ENCODE data around the gene UNC5A. TPM values are rescaled to one million over a fixed set of nuclear protein-coding genes. Genes with fewer than 3 reads are reported as not detected.
A peak's percentile ranks its signal among the peaks of the same experiment; 100 is the strongest.

Gene UNC5A
- total RNA-seq, 4 donors from 2014 or later: not detected

GRCh38 chr5:176773408-176774035 is 36.8 kb upstream of the UNC5A start:
- Histone ChIP-seq H3K4me3 (no peak overlapping the region), H3K27ac (no peak overlapping the region), H3K4me1 (no peaks in the 10 kb centered on the region), H3K36me3 (no peaks in the 10 kb centered on the region), H3K9me3 (no peaks in the 10 kb centered on the region), H3K27me3 (peaks cover 28% of the 10 kb centered on the region)
- 82% methylated on average over 16 of the region's 16 CpGs for WGBS
- TF ChIP-seq POLR2AphosphoS5 (IDR thresholded peaks at IDR 0.05) (no peak), POLR2A (IDR thresholded peaks at IDR 0.05) (no peak), EP300 (IDR thresholded peaks at IDR 0.05) (no peak)
- TF ChIP-seq, protein P1, sequence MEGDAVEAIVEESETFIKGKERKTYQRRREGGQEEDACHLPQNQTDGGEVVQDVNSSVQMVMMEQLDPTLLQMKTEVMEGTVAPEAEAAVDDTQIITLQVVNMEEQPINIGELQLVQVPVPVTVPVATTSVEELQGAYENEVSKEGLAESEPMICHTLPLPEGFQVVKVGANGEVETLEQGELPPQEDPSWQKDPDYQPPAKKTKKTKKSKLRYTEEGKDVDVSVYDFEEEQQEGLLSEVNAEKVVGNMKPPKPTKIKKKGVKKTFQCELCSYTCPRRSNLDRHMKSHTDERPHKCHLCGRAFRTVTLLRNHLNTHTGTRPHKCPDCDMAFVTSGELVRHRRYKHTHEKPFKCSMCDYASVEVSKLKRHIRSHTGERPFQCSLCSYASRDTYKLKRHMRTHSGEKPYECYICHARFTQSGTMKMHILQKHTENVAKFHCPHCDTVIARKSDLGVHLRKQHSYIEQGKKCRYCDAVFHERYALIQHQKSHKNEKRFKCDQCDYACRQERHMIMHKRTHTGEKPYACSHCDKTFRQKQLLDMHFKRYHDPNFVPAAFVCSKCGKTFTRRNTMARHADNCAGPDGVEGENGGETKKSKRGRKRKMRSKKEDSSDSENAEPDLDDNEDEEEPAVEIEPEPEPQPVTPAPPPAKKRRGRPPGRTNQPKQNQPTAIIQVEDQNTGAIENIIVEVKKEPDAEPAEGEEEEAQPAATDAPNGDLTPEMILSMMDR (IDR thresholded peaks at IDR 0.05): no peak
- peak; percentile 34 to 41 for DNase-seq (ENCODE audit: low spot score in 2 of 2)

- Histone ChIP-seq H3K27me3 (peaks cover 25% of the 10 kb centered on the region), H3K4me3 (no peak overlapping the region), H3K36me3 (no peaks in the 10 kb centered on the region), H3K9me3 (no peaks in the 10 kb centered on the region), H3K27ac (no peak overlapping the region), H3K4me1 (no peaks in the 10 kb centered on the region)
- TF ChIP-seq, protein P1 (IDR thresholded peaks at IDR 0.05): no peak
- no peak for TF ChIP-seq EP300 (IDR thresholded peaks at IDR 0.05)
- TF ChIP-seq POLR2AphosphoS5 (IDR thresholded peaks at IDR 0.05): no peak
- TF ChIP-seq POLR2A (IDR thresholded peaks at IDR 0.05): no peak
- 47% methylated on average over 21 of the region's 24 CpGs for WGBS
- DNase-seq (ENCODE audit: low spot score in 2 of 2): peak; percentile 32 to 65
Observed at GRCh38 chr5:176774216-176775171, 35.9 kb upstream of the UNC5A start.

- H3K36me3 ChIP-seq: no peaks in the 10 kb centered on the region
- no peak overlapping the region for H3K27ac ChIP-seq
- WGBS: 64% methylated on average over 7 of the region's 7 CpGs
- no peaks in the 10 kb centered on the region for H3K9me3 ChIP-seq
- TF ChIP-seq POLR2AphosphoS5 (IDR thresholded peaks at IDR 0.05) (no peak), POLR2A (IDR thresholded peaks at IDR 0.05) (no peak), EP300 (IDR thresholded peaks at IDR 0.05) (no peak)
- H3K4me1 ChIP-seq: no peaks in the 10 kb centered on the region
- H3K27me3 ChIP-seq: peaks cover 27% of the 10 kb centered on the region
- no peak overlapping the region for H3K4me3 ChIP-seq
- no peak for DNase-seq (ENCODE audit: low spot score in 2 of 2)
Observed at GRCh38 chr5:176775409-176775808, 35.0 kb upstream of the UNC5A start.

DNA sequence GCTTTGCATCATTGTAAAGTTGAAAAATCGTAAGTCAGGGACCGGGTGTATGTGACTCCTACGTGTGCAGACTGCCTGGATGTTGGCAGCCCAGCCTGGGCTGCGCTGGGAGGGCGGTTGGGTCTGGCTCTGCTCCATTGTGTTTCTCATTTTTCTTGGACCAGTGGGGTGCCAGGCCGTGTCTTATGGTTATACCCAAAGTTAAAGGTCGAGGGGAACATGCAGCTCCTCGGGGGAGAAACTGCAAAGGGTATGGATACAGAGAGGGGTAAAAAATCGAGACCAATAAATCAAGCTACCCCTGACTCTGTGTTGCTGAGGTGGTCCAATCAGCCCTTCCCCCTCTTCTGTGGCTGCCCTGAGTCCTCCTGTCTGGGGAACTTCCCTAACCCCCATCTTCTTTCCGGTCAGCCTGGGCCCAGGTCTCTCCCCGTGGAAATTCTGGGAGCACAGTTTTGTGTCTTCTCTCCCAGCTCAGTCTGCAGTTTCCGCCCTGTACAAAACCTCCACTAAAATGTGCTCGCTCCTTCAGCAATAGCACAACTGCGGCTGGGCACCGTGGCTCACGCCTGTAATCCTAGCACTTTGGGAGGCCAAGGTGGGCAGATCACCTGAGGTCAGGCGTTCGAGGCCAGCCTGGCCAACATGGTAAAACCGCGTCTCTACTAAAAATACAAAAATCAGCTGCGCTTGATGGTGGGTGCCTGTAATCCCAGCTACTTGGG is 34.1 kb upstream of the UNC5A start:
- WGBS: 71% methylated on average over 19 of the region's 21 CpGs
- H3K4me3 ChIP-seq: no peak overlapping the region
- H3K27ac ChIP-seq: no peak overlapping the region
- H3K4me1 ChIP-seq: no peaks in the 10 kb centered on the region
- TF ChIP-seq EP300 (IDR thresholded peaks at IDR 0.05): no peak
- peak; percentile 18 to 70 for DNase-seq (ENCODE audit: low spot score in 2 of 2)
- H3K27me3 ChIP-seq: peaks cover 36% of the 10 kb centered on the region
- H3K36me3 ChIP-seq: no peaks in the 10 kb centered on the region
- H3K9me3 ChIP-seq: no peaks in the 10 kb centered on the region

GRCh38 chr5:176776916-176777315 is 33.4 kb upstream of the UNC5A start:
- peaks cover 42% of the 10 kb centered on the region for H3K27me3 ChIP-seq
- no peaks in the 10 kb centered on the region for H3K36me3 ChIP-seq
- DNase-seq (ENCODE audit: low spot score in 2 of 2): peak; percentile 11 to 45
- H3K27ac ChIP-seq: no peak overlapping the region
- TF ChIP-seq POLR2AphosphoS5 (IDR thresholded peaks at IDR 0.05): no peak
- no peak for TF ChIP-seq POLR2A (IDR thresholded peaks at IDR 0.05)
- TF ChIP-seq EP300 (IDR thresholded peaks at IDR 0.05): no peak
- TF ChIP-seq, protein P1 (IDR thresholded peaks at IDR 0.05): no peak
- H3K4me1 ChIP-seq: no peaks in the 10 kb centered on the region
- 86% methylated on average over 8 of the region's 8 CpGs for WGBS
- H3K4me3 ChIP-seq: no peak overlapping the region
- H3K9me3 ChIP-seq: no peaks in the 10 kb centered on the region
